GM21576 (cell line): ENCODE data around the gene CFAP221.

Source experiments
- ATAC-seq: cut with Tn5 transposase; IDR thresholded peaks from one replicate; pipeline ENCODE4 v1.9.1; 2021; ENCODE audit warnings: mild to moderate bottlenecking, moderate library complexity; ENCODE audit not compliant: unreplicated experiment

Gene CFAP221

DNA sequence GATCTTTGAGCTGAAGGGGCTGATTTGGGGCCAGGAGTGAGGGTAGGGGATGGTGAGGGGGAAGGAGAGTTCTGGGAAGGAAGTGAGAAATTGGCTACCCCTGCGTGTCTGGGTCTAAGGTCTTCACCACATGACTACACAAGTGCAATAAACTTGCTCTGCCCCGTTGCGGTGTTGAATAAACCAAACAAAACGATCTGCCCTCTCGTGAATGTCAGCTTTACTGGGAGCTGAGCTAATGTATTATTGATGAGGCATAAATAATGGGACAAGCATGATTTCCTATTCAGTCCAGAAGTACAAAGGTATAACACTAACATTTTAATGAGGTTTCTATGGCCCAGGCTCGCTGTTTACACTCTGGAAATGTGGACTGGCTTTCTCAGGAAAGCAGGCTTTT is 8.0 kb upstream of the CFAP221 start:
- ATAC-seq = no peak

DNA sequence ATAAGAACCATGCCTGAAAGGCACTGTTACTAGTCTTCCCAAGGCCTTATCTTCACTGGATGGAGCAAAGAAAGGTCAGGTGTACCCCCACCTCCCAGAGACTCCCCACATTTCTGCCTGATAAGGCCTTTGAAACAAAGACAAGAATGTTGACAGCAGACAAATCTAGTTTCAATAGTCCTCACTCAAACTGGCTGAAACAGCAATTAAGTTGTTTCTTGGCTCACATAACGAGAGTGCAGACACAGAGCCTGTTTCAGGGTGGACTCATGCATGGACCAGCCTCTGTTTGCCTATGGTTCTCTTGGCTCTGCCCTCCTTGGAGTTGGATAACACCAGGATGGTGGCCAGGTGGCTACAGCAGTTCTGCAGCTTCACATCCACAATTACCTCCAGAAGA is 7.5 kb upstream of the CFAP221 start:
- ATAC-seq = no peak

DNA sequence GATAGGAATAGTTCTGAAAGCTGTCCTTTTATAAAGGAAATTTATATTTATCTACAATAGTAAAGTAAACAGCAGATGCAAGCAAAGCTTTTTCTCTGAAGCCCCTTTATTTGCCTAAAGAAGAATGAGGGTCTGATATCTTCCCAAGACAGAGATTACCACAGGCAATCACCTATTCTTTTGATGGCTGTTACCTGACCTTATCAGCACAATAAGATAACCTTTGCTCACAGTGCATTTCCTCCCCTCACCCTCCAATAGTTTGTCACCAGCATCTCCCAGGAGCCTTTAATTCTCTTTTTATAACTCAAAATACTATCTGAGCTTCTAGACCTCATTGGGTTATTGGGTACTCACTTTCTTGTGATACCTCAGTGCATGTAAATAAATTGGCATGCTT is 6.5 kb upstream of the CFAP221 start:
- no peak for ATAC-seq

DNA sequence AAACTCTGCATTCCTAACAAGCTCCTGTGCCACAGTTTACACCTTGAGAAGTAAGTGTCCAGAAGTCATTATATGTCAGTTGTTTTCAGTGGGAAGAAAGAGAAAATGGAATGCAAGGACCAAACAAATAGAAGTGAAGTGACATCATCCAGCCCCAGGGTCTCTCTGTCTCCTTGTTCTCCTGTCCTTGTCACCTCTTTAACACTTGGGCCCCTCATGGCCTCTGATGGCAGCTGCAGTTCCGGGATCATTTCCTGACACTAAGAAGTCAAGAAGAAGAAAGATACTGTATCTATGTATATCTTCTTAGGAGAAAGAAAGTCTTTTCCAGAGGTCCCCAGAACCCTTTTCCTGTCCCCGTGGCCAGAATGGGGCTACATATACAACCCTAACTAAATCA is 2.8 kb upstream of the CFAP221 start:
- ATAC-seq = no peak

DNA sequence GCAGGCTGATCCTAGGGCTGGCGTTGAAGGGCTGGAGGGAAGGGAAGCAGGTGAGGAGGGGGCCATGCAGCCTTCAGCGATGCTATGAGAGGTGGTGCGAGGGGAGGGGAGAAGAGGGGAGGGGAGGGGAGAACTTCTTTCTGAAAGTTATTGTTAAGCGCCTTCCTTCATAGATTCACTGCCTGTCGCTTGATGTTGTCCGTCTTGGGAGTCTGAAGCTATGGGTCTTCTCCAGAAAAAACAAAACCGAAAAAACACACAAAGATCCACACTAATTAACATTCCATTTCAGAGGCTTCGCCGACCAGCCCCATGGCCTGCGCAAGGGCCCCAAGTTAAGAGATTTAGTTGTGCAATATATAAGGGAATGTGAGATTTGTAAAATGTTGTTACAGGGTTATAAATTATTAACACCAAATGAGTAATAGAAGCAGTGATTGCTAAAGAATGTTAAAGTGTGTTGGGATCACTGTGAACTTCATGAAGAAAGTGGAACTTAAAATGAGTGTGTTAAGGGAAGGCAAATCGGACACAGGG is 758 bp downstream of the CFAP221 start:
- no peak for ATAC-seq

DNA sequence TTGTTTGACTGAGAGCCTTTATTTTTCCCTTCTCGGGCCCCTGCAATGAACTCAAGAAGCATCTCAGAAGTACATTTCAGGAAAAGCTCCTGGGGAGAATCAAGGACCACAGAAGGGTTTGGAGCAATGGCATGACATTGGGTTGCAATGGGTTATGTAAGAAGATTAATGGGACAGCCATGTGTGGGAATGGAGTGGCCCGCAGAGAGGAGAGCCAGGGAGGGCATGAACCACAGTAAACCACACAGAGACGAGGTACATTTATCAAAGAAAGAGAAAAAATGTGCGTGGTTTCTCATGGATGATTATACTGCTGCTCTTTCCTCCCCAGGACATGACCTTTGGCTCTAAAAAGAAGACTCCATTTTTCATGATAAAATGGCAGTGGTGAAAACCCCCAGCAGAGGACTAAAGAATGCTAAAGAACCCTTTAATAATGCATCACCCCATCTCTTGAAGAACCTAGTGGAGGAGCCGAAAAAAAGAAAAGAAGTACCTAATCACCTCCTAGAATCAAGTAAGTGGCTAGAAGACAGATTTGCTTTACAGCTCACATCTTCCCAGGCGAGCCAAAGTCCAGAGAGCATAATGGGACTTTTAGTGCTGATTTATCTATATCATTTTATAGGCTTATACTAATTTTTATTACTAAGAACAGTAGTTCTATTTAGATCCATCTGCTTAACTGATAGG is 1.7 kb downstream of the CFAP221 start:
- ATAC-seq = no peak

DNA sequence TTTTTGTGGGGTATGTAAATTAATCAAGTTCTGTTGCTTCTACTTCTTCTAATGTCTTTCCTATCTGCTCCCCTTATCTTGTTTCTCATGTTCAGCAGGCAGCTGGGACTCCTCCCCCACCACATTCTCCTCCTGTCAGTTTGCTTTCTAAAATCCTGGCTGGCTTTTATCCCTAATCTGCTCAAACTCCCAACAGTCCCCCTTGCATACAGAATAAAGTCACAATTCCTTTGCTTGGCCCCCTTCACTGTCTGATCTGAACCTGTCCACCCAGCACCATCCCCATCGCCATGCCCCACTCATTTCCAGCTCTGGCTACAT is 2.2 kb downstream of the CFAP221 start:
- no peak for ATAC-seq

DNA sequence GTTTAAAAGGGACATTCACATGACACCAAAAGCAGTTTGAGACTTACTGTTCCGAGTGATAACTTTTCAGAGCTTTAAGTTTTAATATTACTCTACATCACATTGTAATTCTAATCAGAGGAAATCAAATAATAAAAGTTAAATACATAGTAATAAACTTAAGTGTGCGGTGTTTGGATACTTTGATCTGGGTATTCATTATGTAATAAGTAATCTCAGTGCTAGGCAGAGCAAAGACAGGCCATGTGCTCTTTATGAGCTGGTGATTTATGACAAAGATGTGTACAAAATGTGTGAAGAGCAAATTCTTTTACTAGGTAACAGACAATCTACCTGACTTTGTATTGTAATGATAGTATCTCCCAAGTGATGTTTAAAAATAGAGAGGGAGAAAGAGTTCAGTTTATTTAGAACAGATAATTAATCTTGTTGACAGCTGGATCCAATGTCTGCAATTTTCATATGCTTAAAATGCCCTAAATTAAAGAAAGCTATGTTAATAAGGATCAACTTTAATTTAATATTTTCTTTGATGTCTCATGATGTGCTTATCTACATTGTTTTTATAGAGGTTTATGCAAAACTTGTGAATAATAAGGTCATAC is 4.4 kb downstream of the CFAP221 start:
- ATAC-seq = no peak

DNA sequence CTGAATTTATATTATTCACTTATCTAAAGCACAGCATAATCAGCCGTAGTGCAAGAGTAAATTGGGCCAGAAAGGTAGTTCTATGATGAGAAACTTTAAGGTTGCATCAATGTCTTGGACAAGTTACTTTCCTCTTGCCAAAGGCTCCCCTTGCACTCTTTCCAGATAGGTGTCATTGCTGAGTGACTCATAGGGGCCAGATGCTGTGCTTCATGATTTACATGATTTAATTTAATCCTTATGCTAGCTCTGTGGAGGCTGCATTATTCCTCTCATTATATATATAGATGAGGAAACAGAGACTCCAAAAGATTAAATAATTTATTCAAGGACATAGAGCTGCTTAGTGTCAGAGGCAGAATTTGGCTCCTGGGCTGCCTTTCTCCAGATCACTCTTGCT is 5.0 kb downstream of the CFAP221 start:
- no peak for ATAC-seq

DNA sequence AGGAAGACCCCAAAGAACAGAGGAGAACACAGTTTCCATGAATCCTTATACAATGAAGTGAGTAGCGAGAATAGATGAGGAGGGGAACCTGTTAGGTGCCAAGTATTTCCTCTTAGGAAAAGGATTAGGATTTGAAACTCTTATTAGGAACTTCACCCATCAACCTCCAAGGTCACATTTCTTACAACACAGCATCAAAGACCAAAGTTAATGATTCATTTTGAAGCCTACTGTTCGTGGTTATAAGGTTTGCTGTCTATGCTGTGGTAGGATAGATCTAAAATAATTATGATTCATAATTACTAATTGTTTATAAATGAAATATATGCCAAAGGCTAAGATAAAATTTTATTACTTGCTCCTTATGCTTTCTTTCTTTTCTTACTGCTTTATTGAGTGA is 6.1 kb downstream of the CFAP221 start:
- ATAC-seq = no peak

DNA sequence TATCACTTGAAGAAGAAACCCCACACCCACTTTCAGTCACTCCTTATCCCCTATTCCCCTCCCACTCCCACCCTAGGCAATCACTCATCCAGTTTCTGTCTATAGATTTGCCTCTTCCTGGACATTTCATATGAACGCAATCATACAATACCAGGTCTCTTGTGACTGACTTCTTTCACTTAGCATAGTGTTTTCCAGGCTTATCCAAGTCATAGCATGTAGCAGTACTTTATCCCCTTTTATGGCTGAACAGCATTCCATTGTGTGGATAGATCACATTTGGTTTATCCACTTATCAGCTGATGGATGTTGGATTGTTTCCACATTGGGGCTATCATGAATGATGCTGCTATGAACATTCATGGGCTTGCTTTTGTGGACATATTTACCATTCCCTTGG is 6.6 kb downstream of the CFAP221 start:
- no peak for ATAC-seq

DNA sequence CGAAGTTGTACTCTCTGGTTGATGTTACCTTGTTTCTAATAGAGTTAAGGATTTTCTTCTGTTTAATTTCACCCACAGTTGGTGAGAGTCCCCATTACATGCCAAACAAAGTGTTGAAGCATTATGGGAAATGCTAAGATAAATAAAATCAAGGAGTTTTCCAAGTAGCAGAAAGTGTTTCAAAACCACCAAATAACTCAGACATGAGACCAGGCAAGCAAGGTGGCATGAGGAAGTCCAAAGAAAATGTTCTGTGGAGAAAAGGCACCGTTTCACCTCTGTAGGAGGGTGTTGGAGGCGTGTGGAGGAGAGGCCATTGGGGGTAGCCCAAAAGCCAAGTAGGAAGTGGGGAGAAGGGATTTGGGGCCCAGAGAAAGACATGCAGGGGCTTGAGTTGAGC is 8.7 kb downstream of the CFAP221 start:
- ATAC-seq = no peak

DNA sequence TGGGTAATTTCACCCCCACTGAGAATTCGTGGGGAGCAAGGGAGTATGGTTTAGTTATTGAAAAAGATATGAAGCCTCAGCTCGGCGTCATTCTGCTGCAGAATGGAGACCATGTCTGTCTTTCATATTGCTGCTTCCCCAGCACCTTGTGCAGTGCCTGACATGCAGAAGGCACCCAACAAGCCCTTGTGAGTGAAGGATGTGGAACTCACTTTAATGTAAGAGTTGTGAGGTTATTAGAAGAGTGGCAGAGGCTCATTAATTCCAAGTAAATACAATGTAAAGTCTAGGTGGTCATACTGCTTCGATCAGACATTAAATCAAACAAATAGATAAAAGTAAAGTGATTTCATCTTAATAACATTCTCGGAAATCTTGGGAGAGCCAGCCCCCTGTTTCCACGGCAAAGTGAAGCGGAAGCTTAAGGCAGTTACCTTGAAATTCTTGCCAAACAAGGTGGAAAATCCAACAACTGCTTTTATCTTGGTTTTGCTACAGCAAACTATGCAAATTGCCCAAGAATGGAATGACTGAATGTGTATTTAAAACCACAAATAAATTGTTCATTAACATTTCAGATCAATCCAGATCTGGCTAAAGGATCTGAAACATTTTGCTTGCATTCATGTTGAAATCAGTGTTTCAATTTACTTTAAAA is 9.6 kb downstream of the CFAP221 start:
- no peak for ATAC-seq

DNA sequence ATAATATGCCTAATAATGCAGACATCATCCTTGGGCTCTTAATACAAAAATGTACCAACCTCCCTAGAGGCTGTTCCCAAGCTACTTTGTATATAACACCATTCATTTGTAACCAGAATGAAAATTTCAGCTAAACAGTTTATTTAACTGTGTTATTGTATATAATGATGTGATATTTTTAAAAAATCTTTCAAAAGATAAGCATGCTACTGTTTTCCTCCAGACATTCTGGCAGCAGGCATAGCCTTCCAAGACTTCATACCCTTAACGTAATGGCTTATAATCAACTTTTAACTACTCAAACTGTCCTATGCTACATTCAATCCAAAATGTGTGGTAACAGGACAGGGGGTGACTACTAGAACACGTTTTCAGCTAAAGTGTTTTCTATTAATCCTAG is 21.2 kb downstream of the CFAP221 start:
- ATAC-seq = no peak

DNA sequence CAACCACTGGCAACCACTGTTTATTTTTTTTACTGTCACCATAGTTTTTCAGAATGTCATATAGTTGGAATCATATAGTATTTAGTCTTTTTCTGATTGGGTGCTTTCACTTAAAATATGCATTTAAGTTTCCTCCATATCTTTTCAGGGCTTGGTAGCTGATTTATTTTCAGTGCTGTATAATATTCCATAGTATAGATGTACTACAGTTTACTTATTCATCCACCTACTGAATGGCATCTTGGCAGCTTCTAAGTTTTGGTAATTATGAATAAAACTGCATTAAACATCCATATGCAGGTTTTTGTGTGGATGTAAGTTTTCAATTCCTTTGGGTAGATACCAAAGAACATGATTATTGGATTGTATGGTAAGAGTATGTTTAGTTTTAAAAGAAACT is 23.0 kb downstream of the CFAP221 start:
- ATAC-seq = no peak

DNA sequence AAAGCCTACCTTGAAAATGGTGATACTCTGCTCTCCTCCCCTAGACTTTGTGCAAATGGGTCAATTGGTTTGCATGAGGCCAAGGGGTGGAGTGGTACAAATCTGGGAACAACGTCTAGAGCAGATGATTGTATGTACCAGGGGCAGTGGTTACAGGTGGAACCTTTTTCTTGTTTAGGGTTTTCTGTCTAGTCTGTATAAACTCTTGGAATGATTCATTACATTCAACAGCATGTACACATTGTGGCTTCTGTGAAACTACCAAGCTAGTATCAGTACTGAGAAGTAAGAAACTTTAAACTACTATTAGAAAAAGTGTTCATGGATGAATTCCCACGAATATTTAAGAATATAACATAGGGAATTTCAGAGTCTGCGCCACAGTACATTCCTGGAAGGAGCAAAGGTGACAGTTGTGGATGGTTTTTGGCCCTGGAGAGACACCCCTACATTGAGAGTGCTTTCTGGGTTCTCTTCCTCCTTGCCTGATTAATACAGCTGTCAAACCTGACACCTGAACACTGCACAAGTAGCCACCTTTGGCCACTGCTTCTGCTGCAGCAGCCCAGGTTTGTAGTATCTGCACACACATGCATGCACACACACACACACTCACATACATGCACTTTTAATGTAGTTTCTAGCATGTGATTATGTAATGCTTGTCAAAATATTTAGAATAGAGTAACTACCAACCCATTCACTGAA is 30.0 kb downstream of the CFAP221 start:
- ATAC-seq = peak; percentile 98

DNA sequence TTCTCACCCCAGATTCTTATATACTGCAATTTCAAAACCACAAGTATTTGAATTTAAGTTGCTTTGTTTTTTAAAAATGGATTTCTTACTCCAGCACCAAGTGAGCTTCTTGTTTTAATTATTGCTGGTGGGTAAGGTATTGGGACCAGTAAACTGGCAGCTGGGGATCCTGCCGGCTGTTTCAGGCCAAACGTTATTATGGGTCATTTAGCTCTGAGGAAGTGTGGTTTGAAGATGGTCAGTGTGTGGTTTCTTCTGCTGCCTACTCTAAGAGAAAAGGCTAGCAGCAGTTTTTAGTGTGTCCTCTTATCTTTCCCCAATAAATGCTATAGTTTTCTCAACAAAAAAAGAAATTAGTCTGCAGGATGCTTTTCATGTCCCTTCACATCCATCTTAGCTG is 30.6 kb downstream of the CFAP221 start:
- ATAC-seq = no peak

DNA sequence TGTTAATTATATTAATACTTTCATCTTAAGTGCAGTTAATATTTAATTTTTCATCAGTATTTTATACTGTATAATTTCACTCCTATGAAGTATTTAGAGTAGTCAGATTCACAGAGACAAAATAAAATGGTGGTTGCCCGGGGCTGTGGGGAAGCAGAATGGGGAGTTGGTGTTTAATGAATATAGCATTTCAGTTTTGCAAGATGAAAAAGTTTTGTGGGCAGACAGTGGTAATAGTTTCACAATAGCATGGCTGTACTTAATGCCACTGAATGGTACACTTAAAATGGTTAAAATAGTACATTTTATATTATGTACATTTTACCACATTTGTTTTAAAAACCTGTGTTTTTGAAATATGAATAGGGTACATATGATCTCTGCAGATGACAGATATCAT is 31.2 kb downstream of the CFAP221 start:
- ATAC-seq = no peak

DNA sequence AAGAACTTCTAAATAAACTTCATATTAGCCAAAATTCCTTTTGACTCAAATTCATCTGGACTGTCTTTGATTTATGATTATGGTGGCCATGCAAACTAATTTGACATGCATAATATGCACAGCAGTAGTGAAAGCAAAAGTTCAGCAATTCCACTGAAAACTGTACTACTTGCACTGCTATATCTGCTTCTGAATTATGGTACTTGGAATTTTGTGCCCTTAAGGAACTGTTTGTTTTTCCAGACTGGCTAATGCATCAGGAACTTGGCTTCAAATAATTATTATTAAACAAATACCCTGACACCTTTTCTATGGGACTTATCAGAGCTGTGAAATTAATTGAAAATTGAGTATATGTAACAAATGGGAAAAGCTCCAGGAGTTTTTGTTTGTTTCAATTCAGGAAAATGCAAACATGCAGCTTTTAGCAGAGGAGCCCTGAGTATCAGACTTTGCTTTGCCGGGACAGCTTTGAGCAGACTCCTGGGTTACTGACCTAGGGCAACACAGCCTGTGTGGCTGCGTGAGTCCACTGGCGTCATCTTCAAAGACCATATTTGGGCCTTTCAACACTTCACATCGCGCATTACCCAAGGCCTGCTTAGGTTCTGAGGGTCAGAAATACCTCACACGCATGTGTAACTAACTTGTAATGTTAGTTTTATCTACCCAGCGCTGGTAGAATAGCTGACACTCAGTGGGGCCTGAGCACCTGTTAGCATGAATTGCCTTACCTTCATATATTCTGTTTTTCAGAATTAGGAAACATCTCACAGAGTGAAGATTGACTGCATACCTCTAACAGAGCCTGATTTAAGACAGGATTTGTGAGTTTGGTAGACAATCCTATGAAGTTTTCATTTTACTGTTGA is 35.4 kb downstream of the CFAP221 start:
- ATAC-seq = no peak

DNA sequence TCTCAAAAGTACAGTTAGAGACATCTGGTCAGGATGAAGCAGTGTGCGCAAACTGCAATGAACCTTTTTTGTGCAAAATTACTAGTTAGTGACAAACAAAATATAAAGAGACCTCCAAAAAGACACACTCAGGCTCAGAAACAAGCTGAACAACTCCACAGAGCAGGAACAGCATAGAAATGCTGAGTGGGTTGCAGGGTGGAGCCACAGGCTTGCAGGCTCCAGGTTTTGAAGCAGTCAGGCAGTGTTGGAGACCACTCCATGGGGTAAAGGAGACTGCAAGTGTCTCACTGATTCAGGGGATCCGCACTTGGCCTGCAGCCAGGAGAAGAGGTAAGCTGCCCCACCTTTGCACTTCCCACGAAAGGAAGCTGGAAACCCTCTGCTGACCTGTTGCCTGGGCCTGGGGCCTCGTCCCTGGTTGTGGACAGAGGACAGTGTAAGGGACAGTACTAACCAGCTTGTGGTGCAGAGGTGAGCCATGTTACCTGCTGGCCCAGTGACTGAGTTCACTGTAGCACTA is 36.4 kb downstream of the CFAP221 start:
- ATAC-seq = no peak

DNA sequence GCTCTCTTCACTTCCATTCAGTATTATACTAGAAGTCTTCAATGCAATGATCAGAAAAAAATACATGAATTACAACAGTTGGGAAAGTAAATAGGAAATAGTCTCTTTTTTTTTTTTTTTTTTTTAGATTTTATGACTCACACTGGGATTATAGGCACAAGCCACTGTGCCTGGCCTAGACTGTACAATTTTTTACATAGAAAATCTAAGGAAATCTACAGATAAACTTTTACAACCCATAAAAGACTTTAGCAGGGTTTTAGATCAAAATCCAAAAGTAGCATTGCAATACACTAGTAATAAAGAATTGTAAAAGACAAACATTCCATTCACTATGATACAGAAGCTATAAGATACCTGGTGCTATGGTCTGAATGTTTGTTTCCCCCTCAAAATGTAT is 39.0 kb downstream of the CFAP221 start:
- no peak for ATAC-seq
